Measurements from ENCODE around the gene EVC2.
"Not testable (repeated sequence)": the region's sequence is repeated elsewhere in the genome, so short reads cannot be mapped to it uniquely, and the experiment has no call there.

GRCh38 chr4:5728412-5728811 lies 20.1 kb upstream of the EVC2 start:
- not testable (repeated sequence) for TF ChIP-seq CTCF (conservative IDR thresholded peaks at IDR 0.05; ENCODE audit: low read depth, low read length); FOS (IDR thresholded peaks at IDR 0.05; ENCODE audit: low read depth, low read length); POLR2A (IDR thresholded peaks at IDR 0.05; ENCODE audit: low read depth, low read length); MAFK (IDR thresholded peaks at IDR 0.05; ENCODE audit: low read depth, low read length); USF2 (IDR thresholded peaks at IDR 0.05; ENCODE audit: low read depth, low read length); RFX5 (IDR thresholded peaks at IDR 0.05; ENCODE audit: low read depth, low read length); BHLHE40 (IDR thresholded peaks at IDR 0.05; ENCODE audit: low read depth, low read length); RCOR1 (IDR thresholded peaks at IDR 0.05; ENCODE audit: insufficient replicate concordance, low read length); MAZ (IDR thresholded peaks at IDR 0.05; ENCODE audit: borderline replicate concordance, low read depth, low read length); CHD1 (IDR thresholded peaks at IDR 0.05; ENCODE audit: low read depth, low read length); MXI1 (IDR thresholded peaks at IDR 0.05; ENCODE audit: borderline replicate concordance, low read depth, low read length); CEBPB (IDR thresholded peaks at IDR 0.05; ENCODE audit: low read depth, low read length)

All from IMR-90 (cell line).